ENCODE measurements around the gene CEBPA. TPM values are rescaled to one million over a fixed set of nuclear protein-coding genes. Genes with fewer than 3 reads are reported as not detected.
A peak's percentile ranks its signal among the peaks of the same experiment; 100 is the strongest.

Gene CEBPA
- polyA plus RNA-seq, 1 donor from 2014 or later, result 0.15 TPM

DNA sequence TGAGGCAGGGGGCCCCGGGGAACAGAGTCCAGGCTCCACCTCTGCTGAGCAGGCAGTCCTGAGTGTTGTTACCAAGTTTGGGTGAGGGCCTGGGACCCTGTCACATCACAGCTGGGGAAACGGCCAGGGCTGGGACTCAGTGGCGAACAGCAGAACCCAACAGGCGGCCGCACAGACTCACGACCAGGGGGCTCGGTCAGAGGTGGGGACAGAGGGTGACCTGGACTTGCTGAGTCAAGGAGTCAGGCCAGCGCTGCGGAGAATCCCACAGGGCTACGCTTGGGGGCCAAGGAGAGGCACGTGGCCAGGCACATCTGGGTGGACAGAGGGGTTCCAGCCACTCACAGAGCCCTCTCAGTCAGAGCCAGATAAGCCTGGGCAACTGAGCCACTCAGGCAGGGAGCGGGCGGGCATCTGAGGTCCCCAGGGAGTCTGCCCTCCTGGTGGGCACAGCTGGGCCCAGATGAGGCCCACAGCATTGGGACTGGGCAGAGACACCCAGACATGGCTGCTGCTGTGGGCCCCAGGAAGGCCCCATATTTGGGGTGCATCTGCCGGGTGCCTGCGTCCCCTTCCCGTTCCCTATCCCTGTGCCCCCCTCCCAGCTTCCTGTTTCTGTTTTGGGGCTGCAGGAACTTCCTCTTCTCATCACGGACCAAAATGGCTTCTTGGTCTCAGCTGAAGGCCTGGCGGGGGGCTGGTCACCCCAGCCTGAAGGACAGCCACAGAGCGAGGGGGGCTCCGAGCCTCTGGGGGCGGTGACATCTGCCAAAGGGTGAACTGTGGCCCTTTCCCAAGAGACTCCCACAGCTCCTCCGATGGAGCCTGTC is 34.0 kb downstream of the CEBPA start:
- Mint-ChIP-seq H3K27ac (no peak overlapping the region), H3K4me3 (no peak overlapping the region), H3K27me3 (peaks cover 8% of the 10 kb centered on the region), H3K4me1 (no peaks in the 10 kb centered on the region), H3K9me3 (no peaks in the 10 kb centered on the region), H3K36me3 (no peaks in the 10 kb centered on the region)

DNA sequence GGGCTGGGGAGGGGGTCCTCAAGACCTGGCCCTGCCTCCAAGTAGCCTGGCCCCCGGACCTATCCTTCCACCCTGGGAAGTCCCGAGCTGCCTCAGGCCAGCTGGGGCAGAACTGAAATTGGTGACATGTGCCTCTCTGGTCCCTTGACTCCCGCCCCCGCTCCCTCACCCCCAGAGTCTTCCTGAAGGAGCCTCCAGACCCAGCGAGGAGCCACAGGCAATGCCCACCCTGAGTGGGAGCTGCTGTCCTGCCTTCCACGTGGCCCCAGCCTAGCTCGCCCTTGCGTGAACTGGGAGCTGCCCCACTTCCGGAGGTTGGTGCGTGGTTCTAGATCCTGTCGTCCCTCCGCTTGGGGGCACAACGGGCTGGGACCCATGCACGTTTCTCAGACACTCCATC is 34.6 kb downstream of the CEBPA start:
- Mint-ChIP-seq H3K36me3 (no peaks in the 10 kb centered on the region), H3K27me3 (peaks cover 4% of the 10 kb centered on the region), H3K27ac (no peak overlapping the region), H3K4me3 (no peak overlapping the region), H3K4me1 (no peaks in the 10 kb centered on the region), H3K9me3 (no peaks in the 10 kb centered on the region)

DNA sequence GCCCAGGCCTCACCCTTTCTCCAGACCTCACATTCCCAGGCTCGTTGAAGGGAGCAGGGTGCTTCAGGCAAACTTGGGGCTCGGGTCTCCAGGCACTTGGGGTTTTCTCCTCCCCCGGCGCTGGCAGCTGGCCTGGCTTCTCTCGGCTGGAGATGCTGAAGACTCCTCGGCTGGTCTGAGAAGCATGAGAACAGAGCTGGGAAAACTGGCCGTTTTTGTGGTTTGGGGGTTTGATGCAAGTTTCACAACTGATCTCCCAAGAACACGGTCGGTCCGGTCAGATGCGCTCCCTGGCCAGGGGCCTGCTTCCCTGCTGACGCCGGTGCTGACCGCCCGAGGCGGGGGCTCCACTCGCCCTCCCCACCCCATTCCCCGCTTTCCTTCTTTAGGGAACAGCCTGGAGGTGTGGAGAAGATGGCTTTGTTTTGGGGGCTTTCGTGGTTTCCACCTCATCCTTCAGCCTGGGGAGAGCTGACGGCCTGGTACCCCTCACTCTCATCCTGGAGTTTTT is 35.3 kb downstream of the CEBPA start:
- H3K9me3 Mint-ChIP-seq, result no peaks in the 10 kb centered on the region
- H3K4me3 Mint-ChIP-seq, result no peak overlapping the region
- H3K36me3 Mint-ChIP-seq, result no peaks in the 10 kb centered on the region
- H3K27me3 Mint-ChIP-seq, result peaks cover 5% of the 10 kb centered on the region
- peaks cover 0 to 3% (median 0%) of the 10 kb centered on the region in 3 donors for H3K4me1 Mint-ChIP-seq
- no peak overlapping the region for H3K27ac Mint-ChIP-seq

DNA sequence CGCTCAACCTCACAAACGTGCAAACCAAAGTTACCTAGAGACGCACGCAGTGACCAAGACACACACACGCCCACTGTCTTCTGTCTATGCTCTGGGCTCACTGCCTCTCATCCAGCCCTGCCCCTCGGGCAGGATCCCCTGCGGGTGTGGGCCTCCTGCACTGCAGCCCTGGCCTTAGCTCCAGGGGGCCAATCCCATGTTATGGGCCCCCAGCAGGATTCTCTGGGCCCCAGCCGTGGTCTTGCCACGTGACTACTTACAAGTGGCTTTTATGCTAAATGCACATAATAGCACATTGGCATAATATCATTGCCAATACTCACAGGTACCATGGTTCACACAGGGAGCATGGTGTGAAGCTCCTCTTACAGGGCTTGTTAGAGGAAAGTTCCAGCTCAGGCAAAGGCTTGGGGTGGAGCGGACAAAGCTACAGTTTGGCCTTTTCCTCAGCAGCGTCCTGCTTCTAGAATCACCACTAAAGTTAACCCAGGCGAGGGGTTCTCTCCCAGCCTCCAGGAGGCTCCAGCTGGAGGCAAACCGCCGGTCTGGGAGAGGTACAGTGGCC is 37.4 kb downstream of the CEBPA start:
- peaks cover 17% of the 10 kb centered on the region for H3K27me3 Mint-ChIP-seq
- peak overlapping the region in 1 of 4 donors; percentile 3 for H3K4me3 Mint-ChIP-seq
- H3K27ac Mint-ChIP-seq, result no peak overlapping the region
- H3K36me3 Mint-ChIP-seq, result no peaks in the 10 kb centered on the region
- H3K4me1 Mint-ChIP-seq, result peaks cover 4 to 10% (median 8%) of the 10 kb centered on the region in 3 donors
- H3K9me3 Mint-ChIP-seq, result no peaks in the 10 kb centered on the region

DNA sequence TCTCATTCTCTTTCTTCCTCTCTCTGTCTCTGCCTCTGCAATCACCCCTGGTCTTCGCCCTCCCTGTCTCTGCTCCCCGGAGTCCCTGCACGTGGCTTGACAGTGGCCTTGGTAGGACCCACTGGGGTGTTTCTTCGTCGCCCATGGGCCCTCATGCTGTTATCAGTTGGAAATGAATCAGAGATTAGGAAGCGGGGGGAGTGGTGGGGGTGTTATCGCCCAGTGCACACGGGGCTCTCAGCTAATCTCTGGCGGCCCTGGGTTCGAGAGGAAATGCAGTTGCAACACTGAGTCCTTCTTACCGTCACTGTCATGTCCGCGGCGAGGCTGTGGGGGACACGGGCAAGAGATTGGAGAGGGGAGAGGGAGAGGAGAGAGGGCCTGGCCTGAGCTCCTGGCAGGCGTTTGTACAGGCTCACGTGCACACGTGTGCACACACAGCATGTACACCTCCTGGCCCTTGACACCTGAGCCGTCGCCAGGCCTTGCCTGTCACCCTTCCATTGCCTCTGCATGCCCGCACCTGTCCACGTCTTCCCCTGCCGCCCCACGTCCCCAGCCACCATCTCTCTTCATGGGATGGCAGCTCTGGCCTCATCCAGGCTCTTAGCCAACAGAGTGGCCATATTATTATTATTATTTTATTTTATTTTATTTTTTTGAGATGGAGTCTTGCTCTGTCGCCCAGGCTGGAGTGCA is 38.9 kb downstream of the CEBPA start:
- H3K4me3 Mint-ChIP-seq, result no peak overlapping the region
- peaks cover 0 to under 1% (median under 1%) of the 10 kb centered on the region in 3 donors for H3K9me3 Mint-ChIP-seq
- H3K27ac Mint-ChIP-seq, result no peak overlapping the region
- H3K27me3 Mint-ChIP-seq, result peaks cover 22% of the 10 kb centered on the region
- H3K36me3 Mint-ChIP-seq, result no peaks in the 10 kb centered on the region
- H3K4me1 Mint-ChIP-seq, result peaks cover 4 to 10% (median 8%) of the 10 kb centered on the region in 3 donors

DNA sequence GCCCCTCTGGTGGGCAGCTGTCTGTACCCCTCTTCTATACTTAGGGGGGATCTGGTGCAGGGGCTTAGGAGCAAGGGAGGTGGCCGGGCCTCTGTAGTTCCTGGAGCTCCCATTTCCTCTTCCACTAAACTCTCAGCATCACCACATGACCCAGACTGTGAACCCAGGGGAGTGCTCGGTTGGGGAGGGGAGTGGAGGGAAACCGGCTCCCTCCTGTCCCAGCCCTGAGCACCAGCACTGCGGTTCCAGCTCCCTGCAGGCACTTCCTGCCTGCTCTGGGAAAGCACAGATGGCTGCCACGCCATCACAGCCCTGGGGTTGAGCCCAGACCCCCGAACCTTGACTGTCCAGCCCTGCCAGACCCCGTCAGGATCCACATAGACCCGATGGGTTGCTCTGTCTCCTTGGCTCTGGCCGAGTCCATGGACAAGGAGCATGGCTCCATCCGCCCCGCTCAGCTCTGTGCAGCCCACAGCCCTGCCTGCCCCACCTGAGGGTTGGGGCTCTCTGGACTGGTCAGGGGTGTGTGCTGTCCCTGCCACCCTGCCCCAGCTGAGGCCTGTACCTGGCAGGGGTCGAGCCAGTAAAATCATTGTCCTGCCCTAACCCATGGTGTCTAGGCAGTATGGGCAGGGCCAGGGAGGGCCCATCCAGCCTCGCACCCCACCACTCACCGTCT is 40.7 kb downstream of the CEBPA start:
- no peak overlapping the region for H3K27ac Mint-ChIP-seq
- H3K36me3 Mint-ChIP-seq, result peaks cover 1% of the 10 kb centered on the region
- H3K9me3 Mint-ChIP-seq, result peaks cover 0 to 8% (median 2%) of the 10 kb centered on the region in 3 donors
- H3K4me3 Mint-ChIP-seq, result peak overlapping the region in 2 of 4 donors; percentile 22 to 83
- H3K27me3 Mint-ChIP-seq, result peaks cover 27% of the 10 kb centered on the region
- peaks cover 4 to 10% (median 8%) of the 10 kb centered on the region in 3 donors for H3K4me1 Mint-ChIP-seq

DNA sequence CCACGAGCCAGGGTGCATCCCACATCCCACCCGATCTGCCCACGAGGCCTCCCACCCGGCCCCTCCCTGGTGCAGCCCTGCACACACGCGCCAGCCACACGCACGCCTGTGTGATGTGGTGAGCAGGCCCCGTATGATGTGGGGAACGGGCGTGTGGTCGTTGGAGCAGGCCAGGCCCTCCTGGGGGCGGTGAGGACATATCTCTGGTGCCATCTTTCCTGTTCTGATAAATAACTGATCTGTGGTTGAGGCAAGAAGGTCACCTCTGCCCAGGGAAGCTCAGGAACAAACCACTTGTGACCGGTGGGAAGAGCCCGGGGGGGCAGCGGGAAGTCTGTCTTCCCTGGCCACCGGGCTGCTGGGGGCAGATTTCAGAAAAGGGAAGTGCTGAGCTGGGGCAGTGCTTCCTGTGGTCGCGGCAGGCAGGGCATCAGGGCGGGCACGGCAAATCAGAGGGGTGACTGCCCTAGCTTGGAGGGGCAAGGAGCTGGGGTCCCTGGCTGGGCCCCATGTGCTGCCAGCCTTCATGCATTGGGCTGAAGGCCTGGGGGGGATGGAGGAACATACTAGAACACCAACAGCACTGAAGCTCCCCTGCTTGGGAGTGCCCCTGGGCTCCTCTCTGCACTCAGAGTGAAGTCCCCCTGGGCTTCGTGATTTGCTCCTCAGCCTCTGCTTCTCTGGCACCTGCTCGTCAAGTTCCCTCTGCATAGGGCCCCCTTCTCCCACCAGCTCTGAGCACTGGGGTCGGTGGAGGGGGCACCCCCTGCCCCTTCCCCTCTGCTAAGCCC is 41.5 kb downstream of the CEBPA start:
- peaks cover 4 to 10% (median 8%) of the 10 kb centered on the region in 3 donors for H3K4me1 Mint-ChIP-seq
- no peak overlapping the region for H3K27ac Mint-ChIP-seq
- peak overlapping the region in 2 of 4 donors; percentile 63 to 65 for H3K4me3 Mint-ChIP-seq
- H3K36me3 Mint-ChIP-seq, result peaks cover 1% of the 10 kb centered on the region
- peaks cover 0 to 8% (median 2%) of the 10 kb centered on the region in 3 donors for H3K9me3 Mint-ChIP-seq
- H3K27me3 Mint-ChIP-seq, result peaks cover 28% of the 10 kb centered on the region

DNA sequence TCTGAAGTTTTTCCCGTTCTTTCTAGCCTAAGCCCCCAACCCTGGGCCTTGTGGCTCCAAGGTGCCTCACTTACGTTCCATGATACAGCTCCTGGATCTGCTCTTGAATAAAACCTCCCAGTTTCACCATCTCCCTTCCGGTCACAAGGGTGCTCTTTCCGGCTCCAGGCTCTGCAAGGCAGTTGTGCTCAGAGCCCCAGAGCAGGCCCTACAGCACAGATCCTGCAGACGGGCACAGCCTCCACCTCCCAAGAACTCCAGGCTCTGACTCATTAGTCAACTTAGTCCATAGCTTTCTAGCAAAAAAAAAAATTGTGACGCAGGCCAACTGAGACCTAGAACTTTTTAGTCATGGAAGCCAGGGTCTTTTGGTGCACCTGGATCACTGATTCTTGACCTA is 42.8 kb downstream of the CEBPA start:
- Mint-ChIP-seq H3K27me3 (peaks cover 31% of the 10 kb centered on the region), H3K4me1 (peaks cover 4 to 10% (median 10%) of the 10 kb centered on the region in 3 donors), H3K9me3 (peaks cover 0 to 8% (median 2%) of the 10 kb centered on the region in 3 donors), H3K36me3 (peaks cover 1% of the 10 kb centered on the region), H3K27ac (no peak overlapping the region), H3K4me3 (no peak overlapping the region)

DNA sequence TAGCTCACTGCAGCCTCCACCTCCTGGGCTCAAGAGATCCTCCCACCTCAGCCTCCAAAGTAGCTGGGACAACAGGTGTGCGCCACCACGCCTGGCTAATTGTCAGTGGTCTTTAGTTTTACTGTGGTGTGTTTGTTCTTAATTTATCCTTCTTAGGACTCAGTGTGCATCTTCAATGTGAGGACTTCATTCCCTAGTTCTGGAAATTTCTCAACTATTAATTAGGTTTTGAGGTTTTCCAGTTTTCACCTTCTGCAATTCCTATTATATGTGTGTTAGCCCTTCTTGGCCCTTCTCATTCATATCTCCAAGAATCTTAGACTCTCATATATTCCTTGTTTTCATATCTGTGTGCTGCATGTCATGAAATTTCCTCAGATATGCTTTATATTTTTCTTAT is 44.5 kb downstream of the CEBPA start:
- Mint-ChIP-seq H3K4me3 (no peak overlapping the region), H3K4me1 (peaks cover 4 to 10% (median 10%) of the 10 kb centered on the region in 3 donors), H3K9me3 (peaks cover 0 to 8% (median 2%) of the 10 kb centered on the region in 3 donors), H3K27me3 (peaks cover 28% of the 10 kb centered on the region), H3K27ac (no peak overlapping the region), H3K36me3 (peaks cover 1% of the 10 kb centered on the region)

DNA sequence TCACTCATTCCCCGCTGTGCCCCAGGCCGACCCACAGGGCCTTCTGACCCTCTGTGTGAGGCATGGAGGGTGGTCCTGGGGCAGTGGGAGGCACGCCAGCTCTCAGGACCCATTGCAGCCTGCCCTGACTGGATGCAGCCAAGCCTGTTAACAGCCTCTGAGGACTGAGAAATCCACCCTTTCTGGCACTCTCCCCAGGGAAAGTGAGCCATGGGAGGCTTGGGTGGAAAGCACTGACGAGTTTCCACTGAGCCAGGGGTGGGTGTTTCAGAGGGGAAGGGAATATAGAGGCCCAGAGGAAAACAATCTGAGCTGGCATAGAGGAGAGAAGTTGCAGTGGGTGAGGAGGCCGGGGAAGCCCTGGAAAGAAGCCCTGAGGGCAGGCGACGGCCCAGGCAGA is 46.1 kb downstream of the CEBPA start:
- Mint-ChIP-seq H3K4me3 (no peak overlapping the region), H3K9me3 (peaks cover 0 to 8% (median 2%) of the 10 kb centered on the region in 3 donors), H3K27ac (peak overlapping the region in 1 of 3 donors; percentile 73), H3K4me1 (peaks cover 4 to 7% (median 6%) of the 10 kb centered on the region in 3 donors), H3K27me3 (peaks cover 24% of the 10 kb centered on the region), H3K36me3 (peaks cover 1% of the 10 kb centered on the region)

DNA sequence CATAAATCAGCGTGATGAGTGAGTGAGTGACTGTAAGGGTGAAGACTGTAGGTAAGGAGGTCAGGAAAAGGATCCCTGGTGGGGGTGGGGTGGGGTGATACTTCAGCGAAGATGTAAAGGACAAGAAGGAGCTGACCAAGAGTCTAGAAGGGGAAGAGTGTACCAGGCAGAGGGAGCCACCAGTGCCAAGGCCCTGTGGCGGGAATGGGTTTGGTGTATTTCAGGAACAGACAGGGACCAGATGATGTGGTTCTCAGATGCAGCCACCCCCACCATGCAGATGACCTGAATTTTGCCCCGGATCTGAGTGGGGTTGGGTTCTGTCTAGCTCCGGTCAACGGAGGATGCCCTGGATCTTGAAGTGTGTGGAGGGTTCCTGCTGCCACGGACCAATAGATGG is 46.6 kb downstream of the CEBPA start:
- H3K4me1 Mint-ChIP-seq, result peaks cover 2 to 4% (median 2%) of the 10 kb centered on the region in 3 donors
- peaks cover 0 to 8% (median 2%) of the 10 kb centered on the region in 3 donors for H3K9me3 Mint-ChIP-seq
- peaks cover 1% of the 10 kb centered on the region for H3K36me3 Mint-ChIP-seq
- no peak overlapping the region for H3K4me3 Mint-ChIP-seq
- H3K27ac Mint-ChIP-seq, result no peak overlapping the region
- peaks cover 20% of the 10 kb centered on the region for H3K27me3 Mint-ChIP-seq

DNA sequence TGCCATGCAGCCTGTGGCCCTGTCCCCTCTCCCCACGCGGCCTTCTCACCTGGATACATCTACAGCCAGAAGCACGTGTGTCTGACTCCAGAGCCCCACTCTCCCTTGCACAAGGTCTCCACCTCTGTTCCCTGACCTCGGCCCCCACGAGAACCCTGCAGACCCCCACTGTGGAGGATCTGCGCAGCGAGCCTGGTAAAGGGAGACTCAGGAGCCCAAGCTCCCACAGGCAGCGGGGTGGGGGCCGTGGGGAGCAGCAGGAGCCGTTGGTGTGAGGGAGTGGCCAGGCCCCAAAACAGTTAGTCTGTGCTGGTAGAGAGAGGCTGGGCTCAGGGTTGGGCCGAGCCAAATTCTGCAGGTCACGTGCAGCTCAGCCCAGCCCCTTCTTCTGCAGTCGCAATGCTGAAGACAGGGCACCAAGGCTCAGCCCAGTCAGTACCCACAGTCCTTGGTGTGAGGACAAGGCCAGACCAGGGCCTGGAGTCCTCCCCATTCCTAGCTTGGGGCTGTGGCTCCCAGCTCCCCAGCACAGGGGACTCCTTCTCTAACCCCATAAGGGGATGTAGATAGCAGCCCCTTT is 48.0 kb downstream of the CEBPA start:
- H3K4me3 Mint-ChIP-seq, result no peak overlapping the region
- peak overlapping the region in 1 of 3 donors; percentile 63 for H3K27ac Mint-ChIP-seq
- H3K9me3 Mint-ChIP-seq, result peaks cover 0 to 8% (median 2%) of the 10 kb centered on the region in 3 donors
- peaks cover 0 to 1% (median 0%) of the 10 kb centered on the region in 3 donors for H3K4me1 Mint-ChIP-seq
- H3K36me3 Mint-ChIP-seq, result peaks cover 1% of the 10 kb centered on the region
- peaks cover 10% of the 10 kb centered on the region for H3K27me3 Mint-ChIP-seq

DNA sequence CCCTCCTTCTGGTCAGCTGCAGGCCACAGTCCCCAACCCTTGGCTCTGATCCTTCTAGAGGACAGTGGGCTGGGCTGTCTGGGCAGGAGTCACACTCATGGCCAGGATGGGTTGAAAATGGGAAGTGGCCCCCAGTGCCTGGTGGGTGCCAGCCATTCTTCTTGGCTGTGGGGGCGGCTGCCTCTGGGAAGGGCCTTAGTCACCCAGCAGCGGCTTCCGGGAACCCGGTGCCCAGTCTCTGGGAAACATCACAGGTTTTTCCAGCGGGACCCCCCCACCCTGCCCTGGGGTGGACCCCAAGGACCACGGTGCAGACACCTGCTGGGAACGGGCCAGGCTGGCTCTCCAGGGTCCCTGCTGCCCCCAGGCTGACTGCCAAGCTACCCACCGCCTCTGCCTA is 49.4 kb downstream of the CEBPA start:
- Mint-ChIP-seq H3K36me3 (peaks cover under 1% of the 10 kb centered on the region), H3K27ac (no peak overlapping the region), H3K9me3 (peaks cover 0 to 3% (median 0%) of the 10 kb centered on the region in 3 donors), H3K4me3 (no peak overlapping the region), H3K4me1 (peaks cover 0 to 1% (median 0%) of the 10 kb centered on the region in 3 donors), H3K27me3 (peaks cover 10% of the 10 kb centered on the region)
